SIG-M5 treated with dmso at 0.1 percent for 504 hours (cell line): ENCODE results near the gene ARHGEF26.

Source experiments
- DNase-seq: peaks from one replicate; lab custom pipeline; 2025; ENCODE audit not compliant: unreplicated experiment; lab: John Stamatoyannopoulos, UW

The ARHGEF26 gene

GRCh38 chr3:154243353-154243752 is 122.2 kb downstream of the ARHGEF26 start:
- no peak for DNase-seq

DNA sequence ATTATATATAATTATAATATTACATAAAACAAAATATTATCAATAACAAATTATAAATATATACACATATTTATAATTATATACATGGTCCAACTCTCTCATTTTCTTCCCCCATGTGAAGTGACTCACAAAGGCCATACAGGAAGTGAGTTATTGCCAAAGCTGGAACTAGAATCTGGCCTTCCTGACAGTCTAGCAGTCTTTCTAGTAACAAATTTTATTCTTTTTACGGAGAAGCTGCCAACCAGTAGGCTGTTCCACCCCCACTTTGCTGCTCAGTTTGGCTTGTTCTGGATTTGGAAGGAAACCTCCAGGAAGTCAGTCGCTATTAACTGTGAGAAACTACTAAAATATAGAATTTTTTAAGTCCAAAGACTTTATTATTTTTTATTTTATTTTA is 123.5 kb downstream of the ARHGEF26 start:
- no peak for DNase-seq

GRCh38 chr3:154247806-154248415 is 126.7 kb downstream of the ARHGEF26 start:
- no peak for DNase-seq

GRCh38 chr3:154250291-154250690 is 129.1 kb downstream of the ARHGEF26 start:
- no peak for DNase-seq

- DNase-seq = no peak
Measured at GRCh38 chr3:154251610-154252009, 130.4 kb downstream of the ARHGEF26 start.

- DNase-seq = peak; percentile 82
Measured at GRCh38 chr3:154252759-154253638, 131.8 kb downstream of the ARHGEF26 start.

DNA sequence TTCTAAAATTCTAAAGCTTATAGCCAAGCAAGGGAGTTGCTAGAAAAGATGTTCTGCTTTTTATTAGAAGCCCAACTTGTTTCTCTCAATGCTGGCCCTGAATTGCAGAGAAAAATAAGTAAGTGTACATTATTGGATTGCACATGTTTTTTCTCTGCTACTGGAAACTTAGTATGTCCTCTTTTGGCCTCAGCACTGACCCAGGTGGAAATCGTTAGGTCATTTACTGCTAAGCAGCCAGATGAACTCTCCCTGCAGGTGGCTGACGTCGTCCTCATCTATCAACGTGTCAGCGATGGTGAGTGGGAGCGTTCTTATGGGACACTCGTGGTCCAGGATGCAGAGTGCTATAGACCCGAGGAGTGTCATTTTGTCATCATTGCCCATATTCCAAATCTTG is 133.3 kb downstream of the ARHGEF26 start:
- no peak for DNase-seq

GRCh38 chr3:154273381-154273780 is 152.2 kb downstream of the ARHGEF26 start:
- no peak for DNase-seq

GRCh38 chr3:154274348-154274747 is 153.2 kb downstream of the ARHGEF26 start:
- no peak for DNase-seq

DNA sequence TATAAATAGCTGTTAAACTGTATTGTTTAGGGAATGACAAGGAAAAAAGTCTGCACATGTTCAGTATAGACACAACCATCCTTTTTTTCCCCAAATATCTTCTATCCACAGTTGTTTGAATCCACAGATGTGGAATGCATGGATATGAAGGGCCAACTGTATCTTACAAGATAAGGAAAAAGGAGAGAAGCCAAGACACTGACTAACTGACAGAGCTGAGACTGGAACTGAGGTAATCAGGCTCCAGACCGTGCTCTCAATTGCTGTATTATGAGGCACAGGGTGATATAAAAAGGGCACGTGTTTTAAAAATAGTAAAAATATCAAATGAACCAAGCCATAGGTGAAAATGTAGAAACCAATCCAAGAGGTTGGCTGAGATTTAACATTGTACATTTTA is 154.1 kb downstream of the ARHGEF26 start:
- DNase-seq = no peak

DNA sequence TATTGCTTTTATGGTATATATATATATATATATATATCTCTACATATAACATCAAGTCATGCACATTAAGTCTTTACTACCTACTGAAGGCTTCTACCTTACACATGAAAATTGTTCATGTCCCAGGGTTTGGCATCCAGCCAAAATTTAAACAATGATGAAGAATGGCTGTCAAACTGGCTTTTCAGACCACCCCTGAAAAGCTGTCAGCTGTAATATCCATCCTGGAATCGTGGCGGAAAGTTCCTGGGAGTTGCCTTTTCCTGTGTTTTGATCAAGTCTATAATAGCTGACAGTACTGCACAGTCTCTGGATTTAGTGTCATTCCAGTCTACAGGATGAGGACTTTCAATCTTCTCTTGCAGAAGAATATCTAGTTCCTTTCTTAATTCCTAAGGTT is 154.8 kb downstream of the ARHGEF26 start:
- DNase-seq = no peak

GRCh38 chr3:154280161-154280560 is 159.0 kb downstream of the ARHGEF26 start:
- DNase-seq = no peak

DNA sequence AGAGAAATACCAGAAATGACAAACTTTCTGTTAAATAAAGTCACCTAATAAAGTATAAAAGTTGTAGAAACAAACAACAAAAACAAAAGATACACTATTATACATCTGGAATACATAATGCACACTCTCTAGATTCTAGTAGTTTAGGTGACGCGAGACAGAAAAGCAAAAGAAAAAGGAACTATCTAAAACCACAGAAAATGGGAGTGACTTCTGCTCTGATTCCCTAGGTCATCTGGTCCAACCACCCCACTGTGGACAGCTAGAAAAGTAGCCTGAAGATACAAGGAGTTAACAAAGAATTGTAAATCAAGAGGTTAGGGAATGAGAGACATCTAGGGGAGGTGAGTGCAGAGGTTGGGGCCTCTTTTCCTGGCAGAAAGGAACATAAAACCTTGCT is 164.0 kb downstream of the ARHGEF26 start:
- DNase-seq = peak; percentile 18

- DNase-seq = no peak
Measured at GRCh38 chr3:154290187-154290586, 169.0 kb downstream of the ARHGEF26 start.

- no peak for DNase-seq
Measured at GRCh38 chr3:154294016-154294415, 172.8 kb downstream of the ARHGEF26 start.

- DNase-seq = no peak
Measured at GRCh38 chr3:154301561-154301960, 180.4 kb downstream of the ARHGEF26 start.

- no peak for DNase-seq
Measured at GRCh38 chr3:154304116-154304786, 183.1 kb downstream of the ARHGEF26 start.

DNA sequence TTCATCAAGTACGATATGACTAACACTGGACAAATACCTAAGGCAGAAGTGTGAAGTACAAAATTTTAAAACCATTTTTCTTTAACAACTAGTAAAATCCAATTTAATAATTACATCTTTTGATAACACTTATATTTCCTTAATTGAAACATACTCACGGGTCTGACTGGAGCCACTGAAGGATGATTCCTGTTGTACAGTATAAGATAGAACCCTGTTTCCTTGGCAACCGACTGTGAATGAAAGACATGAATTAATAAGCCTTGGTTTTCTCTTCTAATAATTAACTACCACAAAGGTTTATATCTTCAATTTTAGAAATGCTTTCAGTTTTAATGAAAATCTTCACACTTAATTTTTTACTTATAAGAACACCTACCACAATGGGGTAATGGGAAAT is 183.7 kb downstream of the ARHGEF26 start:
- DNase-seq = no peak

GRCh38 chr3:154307363-154307762 is 186.2 kb downstream of the ARHGEF26 start:
- no peak for DNase-seq
